HEK293 (cell line): ENCODE results near the gene NANP.
"Not testable (repeated sequence)": the region's sequence is repeated elsewhere in the genome, so short reads cannot be mapped to it uniquely, and the experiment has no call there.

Experiments used
- CTCF ChIA-PET: fragments of 350-600 bp; formaldehyde crosslinking; extraction: SDS; loops from one replicate; lab custom pipeline; 2021; ENCODE audit warnings: antibody characterized with exemption; lab: Yijun Ruan, JAX
- POLR2A ChIA-PET: fragments of 300-600 bp; formaldehyde crosslinking; extraction: SDS; loops from one replicate; lab custom pipeline; 2020; ENCODE audit warnings: antibody characterized with exemption, inconsistent platforms; lab: Yijun Ruan, JAX
- H3K27ac ChIP-seq: fragments of 200-500 bp; sonication (Bioruptor generic); 2 replicates; pipeline ENCODE4 v1.5.1; 2014; ENCODE audit warnings: low read depth, low read length, control low read depth, inconsistent platforms; ENCODE audit errors: extremely low read depth
- H3K36me3 ChIP-seq, 2 experiments: fragments of 200-500 bp in 1 of 2; sonication (Bioruptor generic) in 1 of 2; 1 replicate in 1 of 2; 2 replicates in 1 of 2; pipeline ENCODE4 v1.5.1; 2014 to 2017; ENCODE audit warnings: inconsistent platforms in 2 of 2, low read length in 2 of 2; ENCODE audit not compliant: control insufficient read depth in 2 of 2, insufficient read depth in 1 of 2
- H3K4me1 ChIP-seq: fragments of 200-500 bp; sonication (Bioruptor generic); 2 replicates; pipeline ENCODE4 v1.5.1; 2014; ENCODE audit warnings: mild to moderate bottlenecking, low read length, inconsistent platforms; ENCODE audit not compliant: control insufficient read depth, insufficient read depth
- H3K4me3 ChIP-seq: 2 replicates; pipeline ENCODE4 v1.5.1; 2011; ENCODE audit warnings: low read depth, mild to moderate bottlenecking, control low read depth, low read length, moderate library complexity
- H3K9me3 ChIP-seq: fragments of 200-500 bp; sonication (Bioruptor generic); 2 replicates; pipeline ENCODE4 v1.5.1; 2014; ENCODE audit warnings: low read depth, low read length, inconsistent platforms; ENCODE audit not compliant: control insufficient read depth, insufficient read depth
- GLIS1 ChIP-seq: fragments of 450-650 bp; formaldehyde crosslinking; IDR thresholded peaks from 2 replicates; pipeline ENCODE4 v1.5.1; 2016; ENCODE audit warnings: missing biosample characterization, missing genetic modification characterization
- ZFHX2 ChIP-seq: fragments of 450-650 bp; formaldehyde crosslinking; conservative IDR thresholded peaks from 2 replicates; pipeline ENCODE4 v1.5.1; 2016; ENCODE audit warnings: missing biosample characterization, missing genetic modification characterization
- ZNF169 ChIP-seq: fragments of 450-650 bp; formaldehyde crosslinking; IDR thresholded peaks from 2 replicates; pipeline ENCODE4 v1.5.1; 2016; ENCODE audit warnings: missing biosample characterization, missing genetic modification characterization
- ZNF23 ChIP-seq: fragments of 450-650 bp; formaldehyde crosslinking; IDR thresholded peaks from 2 replicates; pipeline ENCODE4 v1.5.1; 2016; ENCODE audit warnings: missing biosample characterization, missing genetic modification characterization, borderline replicate concordance
- ZNF501 ChIP-seq: fragments of 450-650 bp; formaldehyde crosslinking; IDR thresholded peaks from 2 replicates; pipeline ENCODE4 v1.5.1; 2016; ENCODE audit warnings: missing biosample characterization, missing genetic modification characterization
- ZNF514 ChIP-seq: fragments of 450-650 bp; formaldehyde crosslinking; IDR thresholded peaks from 2 replicates; pipeline ENCODE4 v1.5.1; 2016; ENCODE audit warnings: missing biosample characterization, missing genetic modification characterization
- ZNF530 ChIP-seq: fragments of 450-650 bp; formaldehyde crosslinking; IDR thresholded peaks from 2 replicates; pipeline ENCODE4 v1.5.1; 2016; ENCODE audit warnings: low read depth, missing biosample characterization, missing genetic modification characterization
- ZSCAN16 ChIP-seq: fragments of 450-650 bp; formaldehyde crosslinking; IDR thresholded peaks from 2 replicates; pipeline ENCODE4 v1.5.1; 2016; ENCODE audit warnings: missing biosample characterization, missing genetic modification characterization
- TF ChIP-seq, protein P1 (sequence below): fragments of 450-650 bp; formaldehyde crosslinking; IDR thresholded peaks from 2 replicates; pipeline ENCODE4 v1.5.1; 2016; ENCODE audit warnings: missing biosample characterization, missing genetic modification characterization
- TF ChIP-seq, protein P2 (sequence below): fragments of 450-650 bp; formaldehyde crosslinking; IDR thresholded peaks from 2 replicates; pipeline ENCODE4 v1.5.1; 2016; ENCODE audit warnings: missing biosample characterization, missing genetic modification characterization, low read depth
- TF ChIP-seq, protein P3 (sequence below): fragments of 450-650 bp; formaldehyde crosslinking; IDR thresholded peaks from 2 replicates; pipeline ENCODE4 v1.5.1; 2016; ENCODE audit warnings: missing biosample characterization, missing genetic modification characterization
- TF ChIP-seq, protein P4 (sequence below): fragments of 450-650 bp; formaldehyde crosslinking; IDR thresholded peaks from 2 replicates; pipeline ENCODE4 v1.5.1; 2017; ENCODE audit warnings: missing biosample characterization, mild to moderate bottlenecking, missing genetic modification characterization, moderate library complexity
- TF ChIP-seq, protein P5 (sequence below): fragments of 450-650 bp; formaldehyde crosslinking; IDR thresholded peaks from 2 replicates; pipeline ENCODE4 v1.5.1; 2017; ENCODE audit warnings: missing biosample characterization, missing genetic modification characterization

Gene NANP

DNA sequence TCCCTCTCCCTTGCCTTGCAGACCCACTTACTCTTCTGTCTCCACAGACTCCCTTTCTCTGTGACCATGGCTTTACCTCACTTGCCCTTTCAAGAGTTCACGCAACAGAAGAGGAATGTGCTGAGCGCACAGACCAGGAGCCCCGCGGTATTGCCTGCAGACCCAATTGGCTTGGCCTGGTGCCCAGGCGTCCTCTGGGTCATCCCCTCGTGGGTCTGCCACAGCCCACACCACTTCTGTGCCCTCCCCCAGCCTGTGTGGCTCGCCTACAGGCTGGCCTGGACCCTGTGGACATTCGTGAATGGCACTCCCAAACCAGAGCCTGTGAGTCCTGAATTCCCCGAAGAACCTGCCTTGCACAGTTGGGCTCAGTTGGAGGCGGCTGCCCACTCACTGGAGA, 23.2 kb downstream of the NANP start (continued):
- no peak for TF ChIP-seq ZNF501 (tag by site-specific recombination)
- no peak for TF ChIP-seq GLIS1 (tag by site-specific recombination)
- TF ChIP-seq, protein P1, sequence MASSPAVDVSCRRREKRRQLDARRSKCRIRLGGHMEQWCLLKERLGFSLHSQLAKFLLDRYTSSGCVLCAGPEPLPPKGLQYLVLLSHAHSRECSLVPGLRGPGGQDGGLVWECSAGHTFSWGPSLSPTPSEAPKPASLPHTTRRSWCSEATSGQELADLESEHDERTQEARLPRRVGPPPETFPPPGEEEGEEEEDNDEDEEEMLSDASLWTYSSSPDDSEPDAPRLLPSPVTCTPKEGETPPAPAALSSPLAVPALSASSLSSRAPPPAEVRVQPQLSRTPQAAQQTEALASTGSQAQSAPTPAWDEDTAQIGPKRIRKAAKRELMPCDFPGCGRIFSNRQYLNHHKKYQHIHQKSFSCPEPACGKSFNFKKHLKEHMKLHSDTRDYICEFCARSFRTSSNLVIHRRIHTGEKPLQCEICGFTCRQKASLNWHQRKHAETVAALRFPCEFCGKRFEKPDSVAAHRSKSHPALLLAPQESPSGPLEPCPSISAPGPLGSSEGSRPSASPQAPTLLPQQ: no peak
- no peak for TF ChIP-seq ZNF169 (tag by site-specific recombination)
- TF ChIP-seq ZFHX2 (tag by site-specific recombination): peak; percentile 84
- TF ChIP-seq, protein P2, sequence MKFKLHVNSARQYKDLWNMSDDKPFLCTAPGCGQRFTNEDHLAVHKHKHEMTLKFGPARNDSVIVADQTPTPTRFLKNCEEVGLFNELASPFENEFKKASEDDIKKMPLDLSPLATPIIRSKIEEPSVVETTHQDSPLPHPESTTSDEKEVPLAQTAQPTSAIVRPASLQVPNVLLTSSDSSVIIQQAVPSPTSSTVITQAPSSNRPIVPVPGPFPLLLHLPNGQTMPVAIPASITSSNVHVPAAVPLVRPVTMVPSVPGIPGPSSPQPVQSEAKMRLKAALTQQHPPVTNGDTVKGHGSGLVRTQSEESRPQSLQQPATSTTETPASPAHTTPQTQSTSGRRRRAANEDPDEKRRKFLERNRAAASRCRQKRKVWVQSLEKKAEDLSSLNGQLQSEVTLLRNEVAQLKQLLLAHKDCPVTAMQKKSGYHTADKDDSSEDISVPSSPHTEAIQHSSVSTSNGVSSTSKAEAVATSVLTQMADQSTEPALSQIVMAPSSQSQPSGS (tag by site-specific recombination): no peak
- TF ChIP-seq, protein P3, sequence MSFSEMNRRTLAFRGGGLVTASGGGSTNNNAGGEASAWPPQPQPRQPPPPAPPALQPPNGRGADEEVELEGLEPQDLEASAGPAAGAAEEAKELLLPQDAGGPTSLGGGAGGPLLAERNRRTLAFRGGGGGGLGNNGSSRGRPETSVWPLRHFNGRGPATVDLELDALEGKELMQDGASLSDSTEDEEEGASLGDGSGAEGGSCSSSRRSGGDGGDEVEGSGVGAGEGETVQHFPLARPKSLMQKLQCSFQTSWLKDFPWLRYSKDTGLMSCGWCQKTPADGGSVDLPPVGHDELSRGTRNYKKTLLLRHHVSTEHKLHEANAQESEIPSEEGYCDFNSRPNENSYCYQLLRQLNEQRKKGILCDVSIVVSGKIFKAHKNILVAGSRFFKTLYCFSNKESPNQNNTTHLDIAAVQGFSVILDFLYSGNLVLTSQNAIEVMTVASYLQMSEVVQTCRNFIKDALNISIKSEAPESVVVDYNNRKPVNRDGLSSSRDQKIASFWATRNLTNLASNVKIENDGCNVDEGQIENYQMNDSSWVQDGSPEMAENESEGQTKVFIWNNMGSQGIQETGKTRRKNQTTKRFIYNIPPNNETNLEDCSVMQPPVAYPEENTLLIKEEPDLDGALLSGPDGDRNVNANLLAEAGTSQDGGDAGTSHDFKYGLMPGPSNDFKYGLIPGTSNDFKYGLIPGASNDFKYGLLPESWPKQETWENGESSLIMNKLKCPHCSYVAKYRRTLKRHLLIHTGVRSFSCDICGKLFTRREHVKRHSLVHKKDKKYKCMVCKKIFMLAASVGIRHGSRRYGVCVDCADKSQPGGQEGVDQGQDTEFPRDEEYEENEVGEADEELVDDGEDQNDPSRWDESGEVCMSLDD: no peak
- TF ChIP-seq ZNF514: no peak
- no peak for TF ChIP-seq ZNF23 (tag by site-specific recombination)
- TF ChIP-seq, protein P4, sequence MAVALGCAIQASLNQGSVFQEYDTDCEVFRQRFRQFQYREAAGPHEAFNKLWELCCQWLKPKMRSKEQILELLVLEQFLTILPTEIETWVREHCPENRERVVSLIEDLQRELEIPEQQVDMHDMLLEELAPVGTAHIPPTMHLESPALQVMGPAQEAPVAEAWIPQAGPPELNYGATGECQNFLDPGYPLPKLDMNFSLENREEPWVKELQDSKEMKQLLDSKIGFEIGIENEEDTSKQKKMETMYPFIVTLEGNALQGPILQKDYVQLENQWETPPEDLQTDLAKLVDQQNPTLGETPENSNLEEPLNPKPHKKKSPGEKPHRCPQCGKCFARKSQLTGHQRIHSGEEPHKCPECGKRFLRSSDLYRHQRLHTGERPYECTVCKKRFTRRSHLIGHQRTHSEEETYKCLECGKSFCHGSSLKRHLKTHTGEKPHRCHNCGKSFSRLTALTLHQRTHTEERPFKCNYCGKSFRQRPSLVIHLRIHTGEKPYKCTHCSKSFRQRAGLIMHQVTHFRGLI (tag by site-specific recombination): peak; percentile 41; the same call in 1 of the 2 replicates

DNA sequence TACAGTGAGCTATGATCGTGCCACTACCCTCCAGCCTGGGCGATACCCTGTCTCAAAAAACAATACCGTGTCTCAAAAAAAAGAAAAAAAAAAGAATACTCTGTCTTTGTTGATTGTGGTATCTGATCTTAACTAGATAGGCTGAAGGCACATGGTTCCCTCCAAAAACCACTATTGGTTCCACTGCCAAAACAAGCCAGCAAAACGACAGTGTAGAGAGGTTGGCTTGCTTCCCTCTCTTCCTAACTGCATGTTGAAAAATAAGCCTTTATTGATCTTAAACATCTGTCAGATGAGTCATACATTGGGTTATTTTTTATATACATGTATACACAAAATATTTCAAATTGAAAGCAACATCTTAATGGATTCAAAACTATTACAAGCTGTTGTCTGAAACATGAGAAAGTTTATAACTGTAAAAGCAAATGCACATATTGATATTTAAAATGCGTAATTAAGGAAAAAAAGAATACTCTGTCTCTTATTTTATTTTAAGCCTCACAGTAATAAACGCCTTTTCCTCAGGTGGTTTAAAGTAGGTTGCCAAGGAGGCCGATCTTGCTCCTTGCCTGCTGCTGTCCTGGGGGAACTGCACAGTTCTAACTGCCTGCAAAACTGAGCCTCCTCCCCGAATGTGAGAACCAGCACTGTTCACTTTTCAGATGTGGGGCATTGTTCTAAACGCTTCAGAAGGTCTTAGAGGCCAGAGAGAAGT, 31.5 kb downstream of the NANP start:
- no peak overlapping the region for H3K27ac ChIP-seq
- TF ChIP-seq, protein P5, sequence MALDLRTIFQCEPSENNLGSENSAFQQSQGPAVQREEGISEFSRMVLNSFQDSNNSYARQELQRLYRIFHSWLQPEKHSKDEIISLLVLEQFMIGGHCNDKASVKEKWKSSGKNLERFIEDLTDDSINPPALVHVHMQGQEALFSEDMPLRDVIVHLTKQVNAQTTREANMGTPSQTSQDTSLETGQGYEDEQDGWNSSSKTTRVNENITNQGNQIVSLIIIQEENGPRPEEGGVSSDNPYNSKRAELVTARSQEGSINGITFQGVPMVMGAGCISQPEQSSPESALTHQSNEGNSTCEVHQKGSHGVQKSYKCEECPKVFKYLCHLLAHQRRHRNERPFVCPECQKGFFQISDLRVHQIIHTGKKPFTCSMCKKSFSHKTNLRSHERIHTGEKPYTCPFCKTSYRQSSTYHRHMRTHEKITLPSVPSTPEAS (tag by site-specific recombination): no peak
- TF ChIP-seq ZSCAN16 (tag by site-specific recombination) (no peak), ZNF530 (tag by site-specific recombination) (no peak)
- ChIA-PET POLR2A (no interaction called here), CTCF (interaction anchor here (0.7 kb wide), 1 partner anchor 81 kb away, joined by 3 read pairs; no protein-coding TSS in a partner anchor)
- no peak overlapping the region for H3K4me3 ChIP-seq
- no peaks in the 10 kb centered on the region for H3K36me3 ChIP-seq
- no peaks in the 10 kb centered on the region for H3K9me3 ChIP-seq
- no peaks in the 10 kb centered on the region for H3K4me1 ChIP-seq

DNA sequence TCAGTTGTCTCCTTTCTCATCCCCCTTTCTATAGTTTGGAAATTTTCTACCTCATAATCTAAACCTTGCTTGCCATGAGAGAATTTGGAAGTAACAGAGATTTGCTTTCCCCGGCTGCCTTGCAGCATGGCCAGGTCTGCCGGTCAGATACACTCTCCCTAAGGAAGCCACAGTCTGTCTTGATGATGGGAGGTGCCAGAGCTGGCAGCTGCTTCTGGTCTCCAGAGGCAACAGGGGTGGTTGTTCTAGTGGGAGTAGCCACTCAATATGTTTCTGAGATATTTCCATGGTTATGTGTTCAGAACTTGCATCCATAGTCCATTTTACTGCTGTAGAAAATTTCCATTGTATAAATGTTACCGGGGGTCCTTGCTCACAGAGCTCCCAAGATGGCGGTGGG, 33.0 kb downstream of the NANP start:
- CTCF ChIA-PET, POLR2A ChIA-PET, H3K36me3 ChIP-seq, H3K4me3 ChIP-seq, H3K9me3 ChIP-seq, H3K4me1 ChIP-seq, H3K27ac ChIP-seq: not testable (repeated sequence)
